ENCODE results near the gene CDPF1. TPM values are rescaled to one million over a fixed set of nuclear protein-coding genes. Genes with fewer than 3 reads are reported as not detected.

Gene CDPF1
- total RNA-seq, 1 donor from 2014 or later: 6.7 TPM

GRCh38 chr22:46196278-46196677 is 53.8 kb downstream of the CDPF1 start:
- TF ChIP-seq, protein P1, sequence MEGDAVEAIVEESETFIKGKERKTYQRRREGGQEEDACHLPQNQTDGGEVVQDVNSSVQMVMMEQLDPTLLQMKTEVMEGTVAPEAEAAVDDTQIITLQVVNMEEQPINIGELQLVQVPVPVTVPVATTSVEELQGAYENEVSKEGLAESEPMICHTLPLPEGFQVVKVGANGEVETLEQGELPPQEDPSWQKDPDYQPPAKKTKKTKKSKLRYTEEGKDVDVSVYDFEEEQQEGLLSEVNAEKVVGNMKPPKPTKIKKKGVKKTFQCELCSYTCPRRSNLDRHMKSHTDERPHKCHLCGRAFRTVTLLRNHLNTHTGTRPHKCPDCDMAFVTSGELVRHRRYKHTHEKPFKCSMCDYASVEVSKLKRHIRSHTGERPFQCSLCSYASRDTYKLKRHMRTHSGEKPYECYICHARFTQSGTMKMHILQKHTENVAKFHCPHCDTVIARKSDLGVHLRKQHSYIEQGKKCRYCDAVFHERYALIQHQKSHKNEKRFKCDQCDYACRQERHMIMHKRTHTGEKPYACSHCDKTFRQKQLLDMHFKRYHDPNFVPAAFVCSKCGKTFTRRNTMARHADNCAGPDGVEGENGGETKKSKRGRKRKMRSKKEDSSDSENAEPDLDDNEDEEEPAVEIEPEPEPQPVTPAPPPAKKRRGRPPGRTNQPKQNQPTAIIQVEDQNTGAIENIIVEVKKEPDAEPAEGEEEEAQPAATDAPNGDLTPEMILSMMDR (IDR thresholded peaks at IDR 0.05): no peak
- TF ChIP-seq EZH2phosphoT487 (IDR thresholded peaks at IDR 0.05) (no peak), EZH2 (IDR thresholded peaks at IDR 0.05) (no peak)
- no peaks in the 10 kb centered on the region for H3K4me1 ChIP-seq
- H3K79me2 ChIP-seq (ENCODE audit: low read depth): no peaks in the 10 kb centered on the region
- no peaks in the 10 kb centered on the region for H4K20me1 ChIP-seq (ENCODE audit: low read depth)
- DNase-seq (ENCODE audit: low spot score): no peak
- no peak overlapping the region for H3K4me2 ChIP-seq
- peaks cover 4% of the 10 kb centered on the region for H3K4me1 Mint-ChIP-seq
- no peak overlapping the region for H3K27ac ChIP-seq
- no peaks in the 10 kb centered on the region for H3K36me3 ChIP-seq
- H3K9me3 ChIP-seq (ENCODE audit: low read depth): no peaks in the 10 kb centered on the region
- H3K9ac ChIP-seq: no peak overlapping the region
- no peaks in the 10 kb centered on the region for H3F3A ChIP-seq (ENCODE audit: low read depth)
- H3K27ac Mint-ChIP-seq: peak overlapping the region; percentile 29
- H3K9me3 Mint-ChIP-seq: no peaks in the 10 kb centered on the region
- no peaks in the 10 kb centered on the region for H3K27me3 ChIP-seq
- no peak overlapping the region for H3K4me3 ChIP-seq
- no peaks in the 10 kb centered on the region for H3K27me3 Mint-ChIP-seq (ENCODE audit: insufficient read depth, low read depth)
- H3K36me3 Mint-ChIP-seq: peaks cover 5% of the 10 kb centered on the region
- no peak overlapping the region for H3K4me3 Mint-ChIP-seq
- no peak overlapping the region for H2AFZ ChIP-seq (replicated peaks)

GRCh38 chr22:46195487-46196165 is 54.5 kb downstream of the CDPF1 start:
- H3K27ac Mint-ChIP-seq: no peak overlapping the region
- TF ChIP-seq, protein P1 (IDR thresholded peaks at IDR 0.05): no peak
- TF ChIP-seq EZH2 (IDR thresholded peaks at IDR 0.05) (no peak), EZH2phosphoT487 (IDR thresholded peaks at IDR 0.05) (no peak)
- H3K9me3 Mint-ChIP-seq: no peaks in the 10 kb centered on the region
- Histone ChIP-seq H3K4me1 (no peaks in the 10 kb centered on the region), H3K36me3 (no peaks in the 10 kb centered on the region), H3K79me2 (ENCODE audit: low read depth) (no peaks in the 10 kb centered on the region), H3K9me3 (ENCODE audit: low read depth) (no peaks in the 10 kb centered on the region), H4K20me1 (ENCODE audit: low read depth) (no peaks in the 10 kb centered on the region), H3K27me3 (no peaks in the 10 kb centered on the region), H3F3A (ENCODE audit: low read depth) (no peaks in the 10 kb centered on the region), H3K4me2 (no peak overlapping the region), H3K9ac (no peak overlapping the region), H3K4me3 (no peak overlapping the region), H2AFZ (replicated peaks) (no peak overlapping the region), H3K27ac (no peak overlapping the region)
- DNase-seq (ENCODE audit: low spot score): no peak
- peaks cover 5% of the 10 kb centered on the region for H3K36me3 Mint-ChIP-seq
- no peaks in the 10 kb centered on the region for H3K4me1 Mint-ChIP-seq
- no peaks in the 10 kb centered on the region for H3K27me3 Mint-ChIP-seq (ENCODE audit: insufficient read depth, low read depth)
- peak overlapping the region; percentile 72 for H3K4me3 Mint-ChIP-seq

Other genes with a start within 250 kb of the CDPF1 start
- 5.2 and 5.4 TPM in 2 replicates for gene PPARA, start 99.8 kb downstream of the CDPF1 start, total RNA-seq (ENCODE audit: low replicate concordance)
- not detected in 2 replicates for gene PKDREJ, start 13.1 kb upstream of the CDPF1 start, total RNA-seq (ENCODE audit: low replicate concordance)
- 41.0 and 50.5 TPM in 2 replicates for gene TTC38, start 17.7 kb upstream of the CDPF1 start, total RNA-seq (ENCODE audit: low replicate concordance)
- gene GTSE1, start 46.6 kb upstream of the CDPF1 start, total RNA-seq (ENCODE audit: low replicate concordance): 29.7 and 38.8 TPM in 2 replicates
- gene TRMU, start 85.4 kb upstream of the CDPF1 start, total RNA-seq (ENCODE audit: low replicate concordance): 66.9 and 70.1 TPM in 2 replicates

Data from neural progenitor cell (in vitro differentiated cells).